Fibroblast of pulmonary artery (primary cell): Measurements from ENCODE around the gene ASRGL1.
"Not testable (repeated sequence)": the region's sequence is repeated elsewhere in the genome, so short reads cannot be mapped to it uniquely, and the experiment has no call there.

Source experiments
- DNase-seq: peaks from one replicate; pipeline ENCODE4 v3.0.0-alpha.2; 2010; ENCODE audit warnings: low read depth
- H3K4me3 ChIP-seq: replicated peaks from 2 replicates; pipeline ENCODE4 v1.5.1; 2011; ENCODE audit warnings: low read depth, mild to moderate bottlenecking, control low read depth, low read length, moderate library complexity
- CTCF ChIP-seq: IDR thresholded peaks from 2 replicates; pipeline ENCODE4 v1.5.1; 2011; ENCODE audit warnings: mild to moderate bottlenecking, control low read depth, low read length, inconsistent platforms; ENCODE audit errors: missing control alignments

The ASRGL1 gene

GRCh38 chr11:62358273-62358672, 21.0 kb downstream of the ASRGL1 start:
- no peak overlapping the region for H3K4me3 ChIP-seq
- DNase-seq = no peak
- no peak for TF ChIP-seq CTCF

GRCh38 chr11:62359475-62359874, 22.2 kb downstream of the ASRGL1 start:
- DNase-seq = no peak
- no peak overlapping the region for H3K4me3 ChIP-seq
- TF ChIP-seq CTCF = no peak

- H3K4me3 ChIP-seq = no peak overlapping the region
- DNase-seq = no peak
- TF ChIP-seq CTCF = no peak
Measured at GRCh38 chr11:62360685-62361084, 23.4 kb downstream of the ASRGL1 start.

- not testable (repeated sequence) for H3K4me3 ChIP-seq, DNase-seq
Measured at GRCh38 chr11:62368861-62369477, 31.7 kb downstream of the ASRGL1 start.

GRCh38 chr11:62370743-62371440, 33.6 kb downstream of the ASRGL1 start:
- no peak for DNase-seq
- TF ChIP-seq CTCF = no peak
- H3K4me3 ChIP-seq = no peak overlapping the region

GRCh38 chr11:62372871-62373270, 35.6 kb downstream of the ASRGL1 start:
- no peak for DNase-seq
- TF ChIP-seq CTCF = no peak
- H3K4me3 ChIP-seq = no peak overlapping the region

- no peak for DNase-seq
- TF ChIP-seq CTCF = no peak
- H3K4me3 ChIP-seq = no peak overlapping the region
Measured at GRCh38 chr11:62373464-62374119, 36.3 kb downstream of the ASRGL1 start.
